SH-SY5Y (cell line): ENCODE measurements around the gene DYNLRB2.

Experiments used
- GATA2 ChIP-seq: IDR thresholded peaks from 2 replicates; pipeline ENCODE4 v1.6.1; 2011; ENCODE audit warnings: mild to moderate bottlenecking, low read depth, low read length
- GATA3 ChIP-seq: IDR thresholded peaks from 2 replicates; pipeline ENCODE4 v1.6.1; 2011; ENCODE audit warnings: low read depth, mild to moderate bottlenecking, low read length, moderate library complexity

GRCh38 chr16:80547145-80547544 lies 6.4 kb downstream of the DYNLRB2 start:
- TF ChIP-seq GATA3 = no peak
- no peak for TF ChIP-seq GATA2
